Pancreas (tissue), 10 donors: ENCODE data around the gene DOCK1. TPM values are rescaled to one million over a fixed set of nuclear protein-coding genes. Genes with fewer than 3 reads are reported as not detected.

Experiments
- ATAC-seq, 4 donors: fragments of 200-7000 bp; cut with Tn5 transposase; one replicate each; pipeline versions ENCODE4 v1.8.0 to v1.9.1; 2020; ENCODE audit warnings: mild to moderate bottlenecking in 4 of 4, moderate library complexity in 4 of 4
- DNase-seq, 6 donors: peaks; one replicate each; pipeline ENCODE4 v3.0.0-alpha.2; 2020
- FAIRE-seq: peaks from 2 replicates; lab custom pipeline; 2012; peaks lifted over from hg19 to GRCh38; lab: Jason Lieb, UNC
- H3K27ac ChIP-seq, 4 donors: fragments of 200-600 bp; sonication (generic); 1 replicate in 3 of 4; 2 replicates in 1 of 4; pipeline versions ENCODE4 v1.5.0 to v1.8.0; 2020
- H3K27me3 ChIP-seq, 4 donors: fragments of 200-600 bp; one replicate each; pipeline ENCODE4 v1.8.0; 2021
- H3K36me3 ChIP-seq, 3 donors: fragments of 200-600 bp; sonication (generic) in 1 of 3; one replicate each; pipeline versions ENCODE4 v1.5.0 to v1.8.0; 2020 to 2021
- H3K4me1 ChIP-seq, 3 donors: fragments of 200-600 bp; one replicate each; pipeline ENCODE4 v1.8.0; 2021
- H3K4me3 ChIP-seq, 4 donors: fragments of 200-600 bp; sonication (generic) in 2 of 4; one replicate each; pipeline versions ENCODE4 v1.5.0 to v1.8.0; 2020 to 2021
- H3K9me3 ChIP-seq, 4 donors: fragments of 200-600 bp; one replicate each; pipeline ENCODE4 v1.8.0; 2021
- CTCF ChIP-seq, 4 donors: fragments of 200-600 bp; sonication (generic) in 3 of 4; IDR thresholded peaks; one replicate each; pipeline versions ENCODE4 v1.5.0 to v1.8.0; 2021; ENCODE audit warnings: antibody characterized with exemption in 4 of 4
- WGBS, 2 donors: extraction: QIAGEN DNeasy Blood & Tissue Kit; methylation state at CpG; one replicate each; pipeline ENCODE4 v1.1.7; 2013; 5-methylcytosine and 5-hydroxymethylcytosine counted together
- intact Hi-C, 3 donors: fragments of 100-400 bp; cut with DNase I; formaldehyde crosslinking; loops; one replicate each; pipeline versions ENCODE4 v1.11.1 to v1.14.2; 2022
- polyA plus RNA-seq, 2 donors: library from polyadenylated mRNA; stranded (reverse); fragments of 200-250 nt; gene quantifications; one replicate each; pipeline ENCODE4 v1.2.3, GENCODE V29; 2013
- total RNA-seq, 6 donors: library from RNA; stranded (reverse); fragmentation: NEBNext Ultra II Directional in 4 of 6; extraction: Animal tissue kit (Norgen Biotek cat#: 25700) in 4 of 6; gene quantifications; one replicate each; pipeline versions ENCODE4 v1.2.1 to v1.2.4, GENCODE V29; 2021 to 2023
- donor health status: healthy with polysubstance abuse.
- donor health status: DM: no; HTN: no; CAD: no; lungs with moderate emphysema.
- donor health status: DM: no; HTN: no; CAD: no.
- donor health status: control.
- donor health status: control.
- donor health status: Bipolar disorder and iron deficiency.
- donor health status: DM: yes; HTN: yes; CAD: no.
- donor health status: DM: no; HTN: no; CAD: no.
- donor health status: DM: no; HTN: no; CAD: no.
- donor health status: DM: yes; HTN: yes; CAD: no.

DOCK1 gene
- total and polyA plus RNA-seq, 8 donors = 12.1 to 38.6 (median 24.2) TPM

GRCh38 chr10:126921974-126922525, 16.8 kb downstream of the DOCK1 start:
- Histone ChIP-seq H3K9me3 (no peaks in the 10 kb centered on the region), H3K36me3 (no peaks in the 10 kb centered on the region), H3K4me3 (no peak overlapping the region), H3K4me1 (peaks cover 0 to 4% (median 0%) of the 10 kb centered on the region in 3 donors), H3K27ac (no peak overlapping the region), H3K27me3 (no peaks in the 10 kb centered on the region)
- WGBS, 2 donors = 89 to 91% methylated on average over 4 of the region's 4 CpGs
- intact Hi-C loops = no loop called here
- TF ChIP-seq CTCF (IDR thresholded peaks at IDR 0.05) = no peak
- no peak for FAIRE-seq
- ATAC-seq = no peak
- no peak for DNase-seq

- no peaks in the 10 kb centered on the region for H3K9me3 ChIP-seq
- no peak for ATAC-seq
- no peak for TF ChIP-seq CTCF (IDR thresholded peaks at IDR 0.05)
- intact Hi-C loops = no loop called here
- H3K27ac ChIP-seq = no peak overlapping the region
- H3K27me3 ChIP-seq = no peaks in the 10 kb centered on the region
- H3K4me3 ChIP-seq = no peak overlapping the region
- no peaks in the 10 kb centered on the region for H3K36me3 ChIP-seq
- DNase-seq = no peak
- H3K4me1 ChIP-seq = no peaks in the 10 kb centered on the region
- FAIRE-seq = no peak
- WGBS, 2 donors = 58 to 67% methylated on average over 6 of the region's 6 CpGs
These were observed 19.1 kb downstream of the DOCK1 start for GRCh38 chr10:126924180-126924914.

- intact Hi-C loops = no loop called here
- H3K27ac ChIP-seq = no peak overlapping the region
- 53 to 61% methylated on average over 3 of the region's 3 CpGs for WGBS, 2 donors
- no peaks in the 10 kb centered on the region for H3K36me3 ChIP-seq
- ATAC-seq (no peak), FAIRE-seq (no peak), DNase-seq (no peak)
- no peak for TF ChIP-seq CTCF (IDR thresholded peaks at IDR 0.05)
- H3K4me1 ChIP-seq = no peaks in the 10 kb centered on the region
- no peak overlapping the region for H3K4me3 ChIP-seq
- H3K9me3 ChIP-seq = no peaks in the 10 kb centered on the region
- no peaks in the 10 kb centered on the region for H3K27me3 ChIP-seq
These were observed 19.7 kb downstream of the DOCK1 start for GRCh38 chr10:126924915-126925300.

- ATAC-seq = no peak
These were observed 21.3 kb downstream of the DOCK1 start for GRCh38 chr10:126926568-126926967.

More at GRCh38 chr10:126926568-126926967, 21.3 kb downstream of the DOCK1 start:
- no peak for DNase-seq
- FAIRE-seq = no peak
- H3K4me1 ChIP-seq = no peaks in the 10 kb centered on the region
- WGBS, 2 donors = 92 to 96% methylated on average over 8 of the region's 8 CpGs
- H3K9me3 ChIP-seq = no peaks in the 10 kb centered on the region
- intact Hi-C loops = no loop called here
- H3K4me3 ChIP-seq = no peak overlapping the region
- no peaks in the 10 kb centered on the region for H3K27me3 ChIP-seq
- no peaks in the 10 kb centered on the region for H3K36me3 ChIP-seq
- no peak overlapping the region for H3K27ac ChIP-seq
- no peak for TF ChIP-seq CTCF (IDR thresholded peaks at IDR 0.05)
